ENCODE measurements around the gene PCDHA8.
"Not testable (repeated sequence)": the region's sequence is repeated elsewhere in the genome, so short reads cannot be mapped to it uniquely, and the experiment has no call there.

PCDHA8 gene

GRCh38 chr5:140870221-140871201, 29.5 kb downstream of the PCDHA8 start:
- Histone ChIP-seq H3K36me3 (ENCODE audit: insufficient read depth, low read length) (no peaks in the 10 kb centered on the region), H2AFZ (ENCODE audit: low read length) (no peak overlapping the region), H3K9me2 (replicated peaks; ENCODE audit: low read depth, low read length) (no peaks in the 10 kb centered on the region), H4K20me1 (ENCODE audit: insufficient read depth, low read length, poor library complexity, severe bottlenecking) (no peaks in the 10 kb centered on the region), H3K4me3 (ENCODE audit: low read length, poor library complexity, severe bottlenecking) (no peak overlapping the region), H3K27me3 (ENCODE audit: insufficient read depth, low read length, poor library complexity, severe bottlenecking) (no peaks in the 10 kb centered on the region), H3K9me3 (ENCODE audit: insufficient read depth, low read depth, low read length) (no peaks in the 10 kb centered on the region), H3F3A (ENCODE audit: low read depth) (no peaks in the 10 kb centered on the region), H3K4me1 (ENCODE audit: insufficient read depth, low read length, poor library complexity, severe bottlenecking) (no peaks in the 10 kb centered on the region), H3K4me2 (ENCODE audit: low read depth, low read length, poor library complexity, severe bottlenecking) (no peak overlapping the region), H3K9ac (ENCODE audit: low read depth, low read length, poor library complexity, severe bottlenecking) (no peak overlapping the region), H3K79me2 (ENCODE audit: insufficient read depth, low read length) (no peaks in the 10 kb centered on the region)
- TF ChIP-seq EZH2phosphoT487 (IDR thresholded peaks at IDR 0.05; ENCODE audit: borderline replicate concordance) (no peak), CTCF (conservative IDR thresholded peaks at IDR 0.05; ENCODE audit: low read length) (no peak)

GRCh38 chr5:140875085-140876065, 34.4 kb downstream of the PCDHA8 start, which contains the start of gene PCDHA12:
Gene PCDHA12 (plus strand): TSS chr5:140875308. CDS start chr5:140875473, 165 bp downstream.
- H3K4me1 ChIP-seq (ENCODE audit: insufficient read depth, low read length, poor library complexity, severe bottlenecking) = no peaks in the 10 kb centered on the region
- TF ChIP-seq EZH2phosphoT487 (IDR thresholded peaks at IDR 0.05; ENCODE audit: borderline replicate concordance) = no peak
- TF ChIP-seq CTCF (conservative IDR thresholded peaks at IDR 0.05; ENCODE audit: low read length) = 0 out of 2 replicates have a peak, but pooled peaks have one; percentile 10
- H2AFZ ChIP-seq (ENCODE audit: low read length) = no peak within 1 kb of the TSS
- no peaks in the 10 kb centered on the region for H4K20me1 ChIP-seq (ENCODE audit: insufficient read depth, low read length, poor library complexity, severe bottlenecking)
- no peaks in the 10 kb centered on the region for H3K27me3 ChIP-seq (ENCODE audit: insufficient read depth, low read length, poor library complexity, severe bottlenecking)
- no peaks in the 10 kb centered on the region for H3K9me2 ChIP-seq (replicated peaks; ENCODE audit: low read depth, low read length)
- no peaks in the 10 kb centered on the region for H3K36me3 ChIP-seq (ENCODE audit: insufficient read depth, low read length)
- no peak within 1 kb of the TSS for H3K9ac ChIP-seq (ENCODE audit: low read depth, low read length, poor library complexity, severe bottlenecking)
- H3F3A ChIP-seq (ENCODE audit: low read depth) = no peaks in the 10 kb centered on the region
- H3K79me2 ChIP-seq (ENCODE audit: insufficient read depth, low read length) = no peaks in the 10 kb centered on the region
- H3K4me2 ChIP-seq (ENCODE audit: low read depth, low read length, poor library complexity, severe bottlenecking) = no peak within 1 kb of the TSS
- H3K4me3 ChIP-seq (ENCODE audit: low read length, poor library complexity, severe bottlenecking) = no peak within 1 kb of the TSS
- H3K9me3 ChIP-seq (ENCODE audit: insufficient read depth, low read depth, low read length) = peaks cover 4% of the 10 kb centered on the region; the same call in 1 of the 2 replicates

- not testable (repeated sequence) for H3K4me2 ChIP-seq (ENCODE audit: low read depth, low read length, poor library complexity, severe bottlenecking); H4K20me1 ChIP-seq (ENCODE audit: insufficient read depth, low read length, poor library complexity, severe bottlenecking); H3K9me2 ChIP-seq (replicated peaks; ENCODE audit: low read depth, low read length); H3K9me3 ChIP-seq (ENCODE audit: insufficient read depth, low read depth, low read length); H3F3A ChIP-seq (ENCODE audit: low read depth); H2AFZ ChIP-seq (ENCODE audit: low read length); H3K4me1 ChIP-seq (ENCODE audit: insufficient read depth, low read length, poor library complexity, severe bottlenecking); H3K9ac ChIP-seq (ENCODE audit: low read depth, low read length, poor library complexity, severe bottlenecking); H3K79me2 ChIP-seq (ENCODE audit: insufficient read depth, low read length); H3K4me3 ChIP-seq (ENCODE audit: low read length, poor library complexity, severe bottlenecking); H3K36me3 ChIP-seq (ENCODE audit: insufficient read depth, low read length); H3K27me3 ChIP-seq (ENCODE audit: insufficient read depth, low read length, poor library complexity, severe bottlenecking)
Measured at GRCh38 chr5:140876541-140877261, 35.7 kb downstream of the PCDHA8 start.
